Measurements from ENCODE around the gene ABCC8. TPM values are rescaled to one million over a fixed set of nuclear protein-coding genes. Genes with fewer than 3 reads are reported as not detected.

ABCC8 gene
- total RNA-seq, 1 donor from 2014 or later = 4.9 TPM

DNA sequence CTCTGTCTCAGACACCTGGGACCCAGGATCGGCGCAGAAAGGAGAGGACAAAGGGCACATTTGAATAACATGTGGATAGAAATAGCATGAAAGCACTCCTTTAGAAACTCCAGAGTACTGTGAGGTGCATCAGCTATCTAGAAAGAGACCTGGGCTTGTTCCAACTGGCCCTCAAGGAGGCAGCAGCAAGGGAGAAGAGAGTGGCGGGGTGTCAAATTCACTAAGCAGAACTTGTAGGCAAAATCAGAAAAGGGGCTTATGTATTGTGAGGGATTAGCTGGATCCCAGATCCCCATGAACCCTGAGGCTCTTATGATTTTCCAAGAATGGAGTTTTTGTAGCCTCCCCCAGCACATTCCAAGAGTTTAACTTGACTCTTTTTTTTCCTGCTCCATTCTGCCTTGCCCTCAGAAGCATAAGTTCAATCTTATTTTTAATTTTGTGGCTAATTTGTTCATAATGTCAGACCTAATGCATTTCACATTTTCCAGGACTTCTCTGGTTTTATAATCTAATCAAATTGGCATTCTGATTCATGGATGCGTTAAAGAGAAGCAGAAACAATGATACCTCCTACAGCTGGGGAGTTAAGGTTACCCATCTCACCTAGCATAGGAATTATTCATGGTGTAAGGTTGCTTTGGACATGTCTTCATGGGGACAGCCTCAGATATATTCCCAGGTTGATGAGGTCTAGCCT, 34.0 kb upstream of the ABCC8 start:
- intact Hi-C loops (cut with DNase I) = no loop called here
- ATAC-seq = no peak
- H3K27me3 ChIP-seq (ENCODE audit: low read depth) = no peaks in the 10 kb centered on the region
- no peak overlapping the region for H3K4me3 ChIP-seq
- no peaks in the 10 kb centered on the region for H3K4me1 ChIP-seq
- no peak for DNase-seq
- H3K36me3 ChIP-seq = no peaks in the 10 kb centered on the region
- TF ChIP-seq CTCF (IDR thresholded peaks at IDR 0.05) = no peak
- H3K9me3 ChIP-seq = no peaks in the 10 kb centered on the region
- H3K27ac ChIP-seq = no peak overlapping the region

- H3K4me1 ChIP-seq = no peaks in the 10 kb centered on the region
- no peaks in the 10 kb centered on the region for H3K36me3 ChIP-seq
- no peaks in the 10 kb centered on the region for H3K27me3 ChIP-seq (ENCODE audit: low read depth)
- H3K9me3 ChIP-seq = no peaks in the 10 kb centered on the region
- DNase-seq (no peak), ATAC-seq (no peak)
- H3K4me3 ChIP-seq = no peak overlapping the region
- intact Hi-C loops (cut with DNase I) = no loop called here
- no peak overlapping the region for H3K27ac ChIP-seq
- TF ChIP-seq CTCF (IDR thresholded peaks at IDR 0.05) = no peak
Measured at GRCh38 chr11:17508791-17509190, 32.1 kb upstream of the ABCC8 start.

- Histone ChIP-seq H3K27ac (no peak overlapping the region), H3K9me3 (no peaks in the 10 kb centered on the region), H3K4me3 (no peak overlapping the region), H3K27me3 (ENCODE audit: low read depth) (no peaks in the 10 kb centered on the region), H3K36me3 (no peaks in the 10 kb centered on the region), H3K4me1 (no peaks in the 10 kb centered on the region)
- no peak for ATAC-seq
- DNase-seq = no peak
- intact Hi-C loops (cut with DNase I) = no loop called here
- no peak for TF ChIP-seq CTCF (IDR thresholded peaks at IDR 0.05)
Measured at GRCh38 chr11:17508306-17508705, 31.7 kb upstream of the ABCC8 start.

DNA sequence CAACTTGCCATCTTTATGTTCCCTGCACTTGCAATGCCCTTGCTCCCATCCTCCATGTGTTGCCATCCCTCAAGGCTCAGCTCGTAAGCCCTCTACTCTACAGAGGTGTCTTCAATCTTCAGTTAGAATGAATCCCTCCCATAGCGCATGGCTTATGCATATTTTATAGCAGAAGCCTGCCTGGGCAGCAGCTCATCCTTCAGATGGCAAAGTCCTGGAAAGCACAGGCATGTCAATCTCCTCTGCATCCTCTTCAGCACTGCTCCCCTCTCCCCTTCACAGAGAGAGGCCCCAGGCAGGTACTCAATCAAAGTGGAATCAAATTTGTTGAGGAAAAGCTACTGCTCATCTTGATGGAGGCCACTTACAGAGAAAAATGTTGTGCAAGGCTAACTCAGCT, 31.1 kb upstream of the ABCC8 start:
- H3K4me1 ChIP-seq = no peaks in the 10 kb centered on the region

GRCh38 chr11:17506942-17507341, 30.3 kb upstream of the ABCC8 start:
- H3K27ac ChIP-seq = no peak overlapping the region
- H3K9me3 ChIP-seq = no peaks in the 10 kb centered on the region
- H3K4me1 ChIP-seq = no peaks in the 10 kb centered on the region
- H3K4me3 ChIP-seq = no peak overlapping the region
- no peak for ATAC-seq
- intact Hi-C loops (cut with DNase I) = no loop called here
- no peaks in the 10 kb centered on the region for H3K27me3 ChIP-seq (ENCODE audit: low read depth)
- DNase-seq = no peak
- no peaks in the 10 kb centered on the region for H3K36me3 ChIP-seq
- no peak for TF ChIP-seq CTCF (IDR thresholded peaks at IDR 0.05)

More for the DNA sequence above, 31.1 kb upstream of the ABCC8 start:
- DNase-seq (no peak), ATAC-seq (no peak)
- intact Hi-C loops (cut with DNase I) = no loop called here
- no peaks in the 10 kb centered on the region for H3K36me3 ChIP-seq
- no peak overlapping the region for H3K4me3 ChIP-seq
- no peak overlapping the region for H3K27ac ChIP-seq
- H3K27me3 ChIP-seq (ENCODE audit: low read depth) = no peaks in the 10 kb centered on the region
- no peak for TF ChIP-seq CTCF (IDR thresholded peaks at IDR 0.05)
- no peaks in the 10 kb centered on the region for H3K9me3 ChIP-seq
